HG03175 (cell line): ENCODE measurements around the gene ATP13A3.

ENCODE experiments used
- ATAC-seq: cut with Tn5 transposase; IDR thresholded peaks from one replicate; pipeline ENCODE4 v1.9.1; 2021; ENCODE audit warnings: mild to moderate bottlenecking, moderate library complexity; ENCODE audit not compliant: unreplicated experiment

The ATP13A3 gene

DNA sequence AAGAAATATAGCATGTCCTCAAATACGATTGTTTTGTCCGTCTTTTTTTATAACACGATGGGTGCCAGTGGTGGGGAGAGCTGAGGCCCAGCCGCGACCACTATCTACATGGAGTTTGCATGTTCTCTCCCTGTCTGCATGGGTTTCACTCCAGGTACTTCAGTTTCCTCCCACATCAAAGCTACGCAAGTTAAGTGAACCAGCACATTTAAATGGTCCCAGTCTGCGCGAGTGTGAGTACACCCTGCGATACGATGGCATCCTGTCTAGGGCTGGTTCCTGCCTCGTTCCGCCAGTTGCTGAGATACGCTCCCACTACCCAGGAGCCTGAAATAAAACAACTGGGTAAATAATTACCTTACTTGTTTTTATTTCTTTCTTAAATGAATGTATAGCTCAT is 40.6 kb downstream of the ATP13A3 start:
- ATAC-seq: no peak

DNA sequence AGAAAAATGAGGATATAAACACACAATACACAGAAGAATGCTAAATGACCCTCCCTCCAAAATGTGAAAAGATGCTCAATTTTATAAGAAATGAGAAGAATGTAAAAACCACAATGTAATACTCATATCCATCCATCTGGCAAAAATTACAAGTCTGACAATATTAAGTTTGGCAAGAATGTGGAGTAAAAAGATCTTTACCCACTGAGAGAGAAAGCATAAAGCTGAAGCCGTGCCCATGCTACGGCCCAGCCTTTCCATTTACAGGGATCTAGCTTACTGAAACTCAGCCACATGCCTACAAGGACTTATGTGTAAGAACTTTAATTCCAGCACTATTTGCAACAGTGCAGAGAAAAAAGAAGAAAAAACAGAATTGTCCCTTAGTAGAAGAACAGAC is 42.9 kb downstream of the ATP13A3 start:
- ATAC-seq: no peak

DNA sequence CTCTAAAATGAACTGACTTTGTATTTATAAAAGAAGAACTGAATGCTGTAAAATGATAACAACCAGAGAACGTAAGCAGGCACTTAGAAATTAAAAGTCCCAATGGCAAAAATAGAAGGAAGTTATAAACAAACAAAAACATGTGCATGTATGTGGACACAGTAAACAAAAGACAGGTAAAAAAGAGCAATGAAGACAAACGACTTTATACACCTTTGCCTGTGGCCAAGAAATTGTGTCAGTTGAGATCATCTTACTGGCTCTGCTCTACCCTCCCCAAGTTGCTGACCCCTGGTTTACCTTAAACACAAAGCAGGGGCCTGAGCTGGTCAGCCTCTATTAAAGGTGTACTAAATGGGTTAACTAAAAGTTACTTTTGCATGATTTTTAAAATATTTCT is 46.0 kb downstream of the ATP13A3 start:
- no peak for ATAC-seq

DNA sequence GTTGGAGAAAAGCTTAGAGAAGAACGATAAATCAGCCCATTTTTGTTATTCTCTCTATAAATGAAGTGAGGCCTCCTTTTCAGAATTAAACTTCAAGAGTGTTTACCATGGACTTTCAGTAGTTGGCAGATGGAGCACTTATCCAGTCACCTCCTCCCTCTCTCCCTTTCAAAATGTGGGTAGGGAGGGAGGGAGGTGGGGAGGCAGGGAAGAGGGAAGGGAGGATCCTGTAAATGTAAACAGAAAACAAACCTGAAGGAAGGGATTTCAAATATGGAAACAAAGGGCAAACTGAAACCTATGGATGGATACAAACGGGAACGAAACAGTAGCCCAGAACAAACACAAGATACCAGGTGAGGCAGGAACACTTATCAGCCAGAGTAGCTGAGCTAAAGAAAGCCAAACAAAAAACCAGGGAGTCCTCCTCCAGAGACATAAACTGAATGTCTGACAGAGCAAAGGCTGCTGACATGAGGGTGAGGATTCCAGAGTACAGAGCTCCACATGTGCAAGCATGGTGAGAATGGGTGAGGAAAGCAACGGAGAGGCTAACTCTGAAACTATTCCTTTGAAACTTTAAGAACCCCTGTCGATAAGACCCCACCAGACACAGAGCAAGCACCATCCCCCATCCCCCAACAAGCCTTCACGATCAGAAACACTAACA is 46.8 kb downstream of the ATP13A3 start:
- no peak for ATAC-seq

DNA sequence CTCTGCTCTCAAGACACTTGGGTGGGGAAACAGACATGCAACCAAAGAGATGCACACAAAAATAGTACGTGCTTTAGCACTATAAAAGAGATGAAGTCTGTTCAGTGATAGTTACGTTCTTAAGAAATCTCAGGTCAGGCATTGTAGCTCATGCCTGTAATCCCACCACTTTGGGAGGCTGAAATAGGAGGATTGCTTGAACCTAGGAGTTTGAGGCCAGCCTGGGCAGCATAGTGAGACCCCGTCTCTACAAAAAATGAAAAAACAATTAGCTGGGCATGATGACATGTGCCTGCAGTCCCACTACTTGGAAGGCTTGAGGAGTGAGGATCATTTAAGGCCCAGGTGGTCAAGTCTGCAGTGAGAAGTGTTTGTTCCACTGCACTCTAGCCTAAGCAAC is 52.3 kb downstream of the ATP13A3 start:
- ATAC-seq: no peak

DNA sequence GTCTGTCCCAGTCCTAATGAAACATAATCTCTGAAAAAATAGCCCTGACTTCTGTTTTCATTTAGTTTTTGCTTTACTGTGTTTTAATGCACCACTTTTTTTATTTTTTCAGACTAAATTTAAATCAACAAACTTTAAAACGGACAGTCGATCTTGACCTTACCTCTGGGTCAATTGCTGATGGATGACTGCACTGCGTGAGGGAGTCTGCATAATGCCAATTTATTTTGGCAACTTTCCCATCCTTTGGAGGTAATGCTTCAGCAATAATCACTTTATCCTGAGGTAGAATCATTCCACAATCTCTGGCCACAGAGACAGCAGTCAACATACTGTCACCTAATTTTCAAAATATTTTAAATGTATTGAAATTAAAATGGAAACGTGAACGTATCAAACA is 55.2 kb downstream of the ATP13A3 start:
- no peak for ATAC-seq

DNA sequence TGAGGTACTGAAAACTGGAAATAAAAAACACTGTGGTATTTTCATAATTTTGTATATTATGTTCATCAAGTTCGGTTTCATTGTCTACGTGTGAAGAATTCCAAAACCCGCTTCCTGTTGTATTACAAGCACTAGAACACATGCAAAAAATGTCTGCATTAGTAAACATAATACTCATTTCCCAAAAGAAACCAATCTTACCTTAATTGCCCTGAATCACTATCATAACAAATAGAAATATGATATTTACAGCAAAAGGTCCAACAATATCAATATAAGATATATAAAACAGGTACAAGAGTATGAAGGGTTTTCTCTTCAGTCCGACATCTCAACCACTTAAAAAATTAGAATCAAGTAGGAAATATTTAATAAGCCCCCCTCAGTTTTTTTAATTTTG is 61.4 kb downstream of the ATP13A3 start:
- no peak for ATAC-seq

DNA sequence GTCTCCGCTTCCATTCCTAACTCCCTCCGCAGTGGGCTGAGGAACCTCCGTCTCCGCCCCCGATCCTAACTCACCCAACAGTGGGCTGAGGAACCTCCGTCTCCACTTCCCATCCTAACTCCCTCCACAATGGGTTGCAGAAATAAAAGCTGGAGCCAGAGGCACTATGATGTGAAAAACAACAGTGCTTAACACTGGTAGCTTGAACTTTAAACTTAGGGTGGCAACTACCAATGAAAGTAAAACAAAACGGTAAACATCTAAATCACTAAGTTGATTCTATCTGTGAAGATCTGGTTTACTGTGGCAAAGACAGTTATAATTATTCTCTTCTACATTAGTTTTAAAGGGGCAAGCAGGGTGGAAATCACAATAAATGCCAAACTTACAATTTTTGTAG is 61.8 kb downstream of the ATP13A3 start:
- no peak for ATAC-seq

DNA sequence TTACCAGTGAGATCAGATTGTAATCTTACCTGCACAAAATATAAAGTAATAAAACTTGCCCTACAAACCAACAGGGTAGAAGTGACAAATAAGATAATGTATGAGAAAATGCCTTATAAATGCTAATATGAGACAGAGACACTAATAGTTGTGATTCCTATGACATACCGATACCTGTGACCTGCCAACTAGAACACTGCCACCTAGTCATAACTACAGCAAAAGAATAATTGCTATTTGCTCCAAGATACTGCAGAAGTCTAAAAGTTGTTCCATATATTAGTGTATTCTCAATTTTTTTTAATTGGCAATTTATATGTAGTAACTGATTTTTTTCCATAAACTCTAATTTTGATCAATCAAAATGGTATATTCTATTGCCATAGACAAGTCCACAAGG is 62.4 kb downstream of the ATP13A3 start:
- no peak for ATAC-seq

DNA sequence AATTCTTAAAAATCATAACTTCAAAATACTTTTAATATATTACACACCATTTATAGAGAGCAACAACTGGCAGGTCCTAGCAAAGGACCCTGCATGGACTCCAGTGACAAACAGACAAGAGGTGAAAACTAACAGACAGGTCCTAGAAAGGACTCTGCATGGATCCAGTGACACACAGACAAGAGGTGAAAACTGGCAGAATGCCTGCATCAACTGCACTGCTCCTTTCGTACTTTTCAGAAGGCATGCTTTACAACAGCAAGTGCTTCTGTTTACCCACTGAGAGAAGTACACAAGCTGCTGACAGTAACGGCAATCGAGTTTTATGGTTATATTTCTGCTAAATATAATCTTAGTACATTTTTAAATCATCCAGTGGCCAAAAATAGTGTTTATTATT is 63.5 kb downstream of the ATP13A3 start:
- no peak for ATAC-seq

DNA sequence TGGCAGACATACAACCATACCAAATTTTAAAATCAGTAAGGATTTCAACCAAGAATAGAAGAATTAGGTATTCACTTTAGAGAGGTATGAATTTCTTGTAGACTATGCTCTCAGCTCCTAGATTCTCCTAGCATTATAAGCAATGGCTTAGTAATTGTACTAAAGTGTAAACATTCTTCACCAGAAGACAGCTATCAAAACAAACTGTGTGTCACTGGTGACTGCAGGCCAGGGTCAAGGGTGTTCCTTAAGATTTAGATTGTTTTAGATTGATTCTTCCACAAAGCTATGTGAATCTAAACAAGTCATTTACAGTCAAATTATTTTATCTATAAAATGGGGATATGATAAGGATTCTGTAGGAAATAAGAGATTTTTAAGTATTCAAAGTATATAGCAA is 64.6 kb downstream of the ATP13A3 start:
- no peak for ATAC-seq

DNA sequence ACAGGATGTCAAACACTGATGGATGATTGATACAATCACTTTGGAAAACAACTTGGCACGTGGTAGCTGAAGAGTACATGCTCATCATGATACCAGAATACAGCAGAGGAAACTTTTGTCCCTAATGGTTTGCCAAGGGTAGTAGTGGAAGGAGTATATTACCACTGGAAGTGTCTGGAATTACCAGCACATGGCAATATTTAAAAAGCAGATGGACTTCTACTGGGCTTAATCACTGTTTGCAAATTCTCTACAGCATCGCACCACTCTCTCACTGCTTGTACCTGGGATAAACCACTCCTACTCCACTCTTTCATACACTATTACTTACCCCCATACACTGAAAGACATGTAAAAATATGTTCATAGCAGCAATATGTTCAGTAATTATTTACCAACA is 68.1 kb downstream of the ATP13A3 start:
- ATAC-seq: no peak

DNA sequence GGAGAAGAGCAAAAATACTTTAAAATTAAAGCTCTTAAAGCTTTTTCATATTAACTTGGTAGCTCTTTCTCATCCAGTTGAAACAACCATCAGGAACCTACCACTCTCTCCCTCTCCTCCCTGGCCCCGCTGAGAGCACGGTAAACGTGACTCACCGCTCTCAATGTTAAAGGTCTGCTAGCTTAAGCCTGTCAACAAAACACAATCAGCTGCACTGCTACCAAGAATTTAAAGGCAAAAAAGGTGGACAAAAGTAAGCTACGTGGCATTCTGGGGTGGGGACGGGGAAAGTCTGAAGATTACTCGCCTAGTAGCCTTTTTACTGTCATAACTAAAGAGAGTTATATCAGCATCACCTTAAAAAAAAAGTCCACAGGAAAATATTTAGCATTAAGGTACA is 79.4 kb downstream of the ATP13A3 start:
- no peak for ATAC-seq

DNA sequence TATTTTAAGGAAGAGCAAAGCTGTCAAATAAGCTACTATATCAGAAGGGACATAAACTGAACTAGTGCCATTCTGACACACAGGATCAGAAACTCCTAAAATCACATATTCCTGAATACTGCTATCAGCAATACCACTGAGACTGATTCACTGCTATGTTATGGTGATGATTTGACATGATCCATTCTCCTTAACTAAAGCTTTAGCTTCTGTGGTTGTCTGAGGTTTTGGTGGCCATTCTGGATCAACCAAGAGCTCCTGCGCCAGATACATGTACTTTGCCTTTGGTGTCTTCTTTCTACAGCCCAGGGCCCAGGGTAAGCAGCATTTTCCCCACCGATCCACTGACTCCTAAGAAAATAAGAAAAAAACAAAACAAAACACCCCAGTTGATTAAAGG is 81.0 kb downstream of the ATP13A3 start:
- no peak for ATAC-seq

DNA sequence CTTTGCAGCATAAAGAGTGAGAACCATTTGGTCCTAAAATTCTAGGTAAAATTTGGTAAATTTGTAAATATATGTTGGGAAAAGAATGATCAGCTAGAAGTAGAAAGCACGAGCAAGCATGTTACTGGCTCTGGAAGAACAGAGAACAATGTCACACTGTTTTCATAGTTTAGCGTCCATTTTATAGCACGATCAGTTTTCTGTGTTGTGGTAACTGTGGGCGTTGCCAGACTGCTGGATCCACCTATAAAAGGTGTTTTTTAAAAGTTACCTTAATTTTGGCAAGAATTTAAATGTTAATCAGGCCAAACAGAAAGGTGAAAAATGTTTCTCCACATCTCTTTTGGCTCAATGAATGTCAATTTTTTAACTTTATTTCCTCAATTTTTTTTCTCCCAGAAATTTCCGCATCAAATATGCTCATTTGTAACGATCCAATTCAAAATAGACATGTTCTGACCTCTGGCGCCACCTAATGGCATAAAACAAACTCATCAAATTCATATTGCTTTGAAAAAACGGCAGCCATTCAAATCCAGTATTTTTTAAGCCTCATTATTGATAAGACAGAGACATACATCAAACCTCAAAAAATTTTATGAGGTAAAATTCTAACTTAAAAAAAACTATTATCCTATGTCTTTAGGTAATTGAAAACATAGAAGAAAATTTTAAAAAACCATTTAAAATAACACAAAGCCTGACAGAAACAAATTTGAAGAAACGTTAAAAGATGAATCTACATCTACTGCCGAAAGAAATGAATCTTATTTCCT is 82.2 kb downstream of the ATP13A3 start:
- ATAC-seq: no peak

DNA sequence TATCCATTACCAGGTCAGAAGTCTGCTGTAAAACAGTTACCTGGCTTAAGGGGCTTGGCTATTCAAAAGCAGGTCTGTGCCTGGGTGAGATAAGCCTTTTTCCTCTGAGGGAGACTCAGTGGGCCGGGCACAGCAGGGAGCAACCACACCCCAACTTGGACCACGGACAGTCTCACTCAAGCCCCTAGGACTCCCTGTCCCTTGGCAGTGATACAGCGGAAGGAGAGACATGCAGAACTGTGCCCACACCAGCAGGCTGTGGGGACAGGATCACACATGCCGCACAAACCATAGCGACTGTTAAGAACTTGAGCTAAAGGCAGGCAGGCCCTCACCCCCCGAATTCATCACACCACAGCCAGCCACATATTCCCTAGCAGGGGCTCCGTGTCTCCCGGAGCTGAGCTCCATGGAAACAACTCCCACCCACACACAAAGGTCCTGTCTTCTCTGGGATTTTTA is 84.9 kb downstream of the ATP13A3 start:
- no peak for ATAC-seq

DNA sequence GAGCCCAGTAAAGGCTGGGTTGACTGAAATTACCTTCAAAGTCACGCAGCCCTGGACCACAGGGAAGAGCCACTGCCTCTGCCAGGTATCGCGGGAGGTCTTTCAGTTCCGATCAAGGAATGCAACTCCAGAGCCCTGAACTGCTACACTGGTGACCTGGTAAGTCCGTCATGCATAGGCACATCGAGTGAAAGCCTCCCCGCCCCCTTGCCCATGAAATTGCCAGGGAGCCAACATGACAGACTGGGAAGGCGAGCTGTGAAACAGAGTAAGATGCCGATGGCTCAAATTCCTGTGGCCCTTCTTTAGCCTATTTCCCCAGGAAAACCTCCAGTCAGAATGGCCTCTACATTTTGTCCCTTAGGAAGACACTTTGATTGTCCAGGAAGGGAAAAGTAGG is 85.5 kb downstream of the ATP13A3 start:
- ATAC-seq: no peak

DNA sequence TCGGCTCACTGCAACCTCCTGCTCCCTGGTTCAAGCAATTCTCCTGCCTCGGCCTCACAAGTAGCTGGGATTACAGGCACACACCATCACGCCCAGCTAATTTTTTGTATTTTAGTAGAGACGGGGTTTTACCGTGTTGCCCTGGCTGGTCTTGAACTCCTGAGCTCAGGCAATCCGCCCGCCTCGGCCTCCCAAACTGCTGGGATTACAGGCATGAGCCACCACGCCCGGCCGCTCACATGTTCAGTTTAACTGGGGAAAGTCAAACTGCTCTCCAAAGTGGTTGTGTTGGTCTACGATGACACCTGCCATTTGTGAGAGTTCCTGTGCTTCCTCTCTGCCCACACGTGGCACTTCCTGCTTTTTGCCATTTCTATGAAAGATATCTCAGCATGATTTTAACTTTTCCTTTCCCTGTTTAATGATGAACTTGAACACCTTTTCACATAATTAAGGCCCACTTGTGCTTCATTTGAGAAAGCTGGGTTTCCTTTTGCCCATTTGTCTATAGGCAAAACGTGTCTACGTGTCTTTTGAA is 86.9 kb downstream of the ATP13A3 start:
- ATAC-seq: no peak

DNA sequence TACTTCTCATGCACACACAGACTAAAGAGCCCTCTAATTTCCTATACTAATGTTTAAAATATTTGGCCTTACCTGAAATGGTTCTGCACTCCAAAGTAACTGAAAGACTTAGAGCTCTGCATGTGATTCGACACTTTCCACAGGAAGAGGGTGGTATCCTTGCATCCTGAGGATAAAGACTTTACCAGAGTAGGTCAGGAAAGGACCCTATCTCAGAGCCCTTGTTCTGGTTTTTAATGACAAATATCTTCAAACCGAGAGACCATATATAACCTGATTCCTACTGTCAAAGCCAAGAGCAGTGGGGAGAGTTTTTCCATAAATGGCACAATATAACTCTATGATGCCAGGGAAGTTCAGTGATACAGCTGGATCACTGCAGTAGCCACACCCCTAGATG is 87.6 kb downstream of the ATP13A3 start, which contains the start of gene GP5:
TSS of gene GP5 (minus strand) at position 101 of the 400 bp plus-strand sequence. CDS start 984 bp downstream, outside the sequence.
- no peak for ATAC-seq

DNA sequence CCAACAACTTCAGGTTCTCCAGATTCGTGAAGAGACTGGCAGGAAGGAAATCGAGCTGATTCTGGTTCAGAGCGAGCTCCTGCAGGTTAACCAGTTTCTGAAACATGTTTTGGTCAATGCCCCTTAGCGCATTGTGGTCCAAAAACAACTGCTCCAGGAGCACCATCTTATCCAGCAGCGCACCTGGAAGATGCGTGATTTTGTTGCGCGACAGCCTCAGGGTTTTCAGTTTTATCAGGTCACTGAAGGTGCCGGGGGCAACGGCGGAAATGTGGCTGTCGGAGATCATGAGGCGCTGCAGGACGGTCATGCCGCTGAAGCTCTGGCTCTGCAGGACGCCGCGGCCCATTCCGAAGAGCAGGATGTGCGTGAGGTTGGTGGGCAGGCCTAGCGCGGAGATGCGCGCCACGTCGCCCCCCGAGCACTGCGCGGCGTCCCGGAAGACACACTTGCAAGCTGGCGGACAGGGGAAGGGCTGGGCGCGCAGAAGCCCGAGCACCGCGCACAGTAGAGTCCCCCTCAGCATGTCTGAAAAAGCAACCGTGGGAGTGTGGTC is 89.0 kb downstream of the ATP13A3 start:
- no peak for ATAC-seq

DNA sequence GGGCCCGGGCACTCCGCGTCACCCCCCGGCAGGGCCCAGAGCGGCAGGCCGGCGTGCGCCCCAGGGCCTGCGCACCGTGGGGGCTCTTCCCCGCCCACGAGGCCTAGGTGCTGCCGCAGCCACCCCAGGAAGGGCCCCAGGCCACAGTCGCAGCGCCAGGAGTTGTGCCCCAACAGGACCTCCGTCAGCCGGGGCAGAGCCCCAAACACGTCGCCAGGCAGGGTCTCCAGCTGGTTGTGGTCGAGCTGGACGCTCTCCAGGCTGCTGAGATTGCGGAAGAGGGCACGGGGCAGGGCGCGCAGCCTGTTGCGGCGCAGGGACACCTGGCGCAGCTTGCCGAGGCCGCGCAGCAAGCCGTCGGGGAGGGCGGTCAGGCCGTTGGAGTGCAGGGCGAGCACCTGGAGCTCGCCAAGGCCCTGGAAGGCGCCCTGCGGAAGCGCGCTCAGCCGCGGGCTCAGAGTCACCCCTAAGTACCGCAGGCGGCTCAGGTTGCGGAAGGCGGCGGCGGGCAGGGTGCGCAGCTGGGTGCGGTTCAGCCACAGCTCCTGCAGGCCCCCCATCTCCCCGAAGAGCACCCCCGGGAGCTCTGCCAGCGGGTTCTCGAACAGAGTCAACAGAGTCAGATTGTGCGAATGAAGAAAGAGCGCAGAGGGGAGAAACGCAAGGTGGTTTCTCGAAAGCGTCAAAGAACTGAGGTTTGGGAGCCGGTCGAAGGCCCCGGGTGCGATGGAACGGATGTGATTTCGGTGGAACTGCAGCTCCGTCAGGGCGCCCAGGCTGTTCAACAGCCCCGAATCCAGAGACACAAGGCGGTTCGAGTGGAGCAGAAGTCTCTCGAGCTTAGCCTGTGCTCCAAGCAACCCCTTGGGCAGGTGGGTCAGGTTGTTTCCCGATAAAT is 89.7 kb downstream of the ATP13A3 start:
- peak; percentile 44 for ATAC-seq
